Endodermal cell (in vitro differentiated cells): Measurements from ENCODE around the gene OR12D3. TPM values are rescaled to one million over a fixed set of nuclear protein-coding genes. Genes with fewer than 3 reads are reported as not detected.

ENCODE experiments used
- DNase-seq: peaks from one replicate; pipeline ENCODE4 v3.0.0-alpha.2; 2017
- H3K27ac ChIP-seq: 2 replicates; pipeline ENCODE4 v1.5.1; 2013; ENCODE audit warnings: mild to moderate bottlenecking, low read depth, low read length, moderate library complexity
- H3K27me3 ChIP-seq: 2 replicates; pipeline ENCODE4 v1.6.1; 2013; ENCODE audit warnings: mild to moderate bottlenecking, low read length, moderate library complexity; ENCODE audit not compliant: insufficient read depth, control insufficient read depth, poor library complexity, severe bottlenecking
- H3K36me3 ChIP-seq: 2 replicates; pipeline ENCODE4 v1.7.0; 2013; ENCODE audit warnings: mild to moderate bottlenecking, low read length, moderate library complexity; ENCODE audit not compliant: control insufficient read depth, insufficient read depth
- H3K4me1 ChIP-seq: one replicate; pipeline ENCODE4 v1.7.0; 2013; ENCODE audit warnings: low read length; ENCODE audit not compliant: control insufficient read depth, insufficient read depth
- H3K4me3 ChIP-seq: 2 replicates; pipeline ENCODE4 v1.5.1; 2013; ENCODE audit warnings: mild to moderate bottlenecking, low read length, moderate library complexity
- H3K9ac ChIP-seq: 2 replicates; pipeline ENCODE4 v1.6.1; 2013; ENCODE audit warnings: mild to moderate bottlenecking, low read length, moderate library complexity; ENCODE audit not compliant: poor library complexity, severe bottlenecking; ENCODE audit errors: extremely low read depth
- H3K9me3 ChIP-seq: 2 replicates; pipeline ENCODE4 v1.6.1; 2013; ENCODE audit warnings: mild to moderate bottlenecking, low read length, moderate library complexity; ENCODE audit not compliant: control insufficient read depth
- H3K27ac Mint-ChIP-seq: 2 replicates; pipeline ENCODE4 v1.8.0; 2020; ENCODE audit warnings: mixed read lengths
- H3K27me3 Mint-ChIP-seq: 2 replicates; pipeline ENCODE4 v1.8.0; 2021; ENCODE audit warnings: mild to moderate bottlenecking, mixed read lengths; ENCODE audit not compliant: insufficient read depth
- H3K36me3 Mint-ChIP-seq: 2 replicates; pipeline ENCODE4 v1.8.0; 2020; ENCODE audit warnings: low read depth, mixed read lengths
- H3K4me1 Mint-ChIP-seq: 2 replicates; pipeline ENCODE4 v1.8.0; 2020; ENCODE audit warnings: mixed read lengths
- H3K4me3 Mint-ChIP-seq: 2 replicates; pipeline ENCODE4 v1.8.0; 2020; ENCODE audit warnings: mild to moderate bottlenecking, moderate library complexity, mixed read lengths
- H3K9me3 Mint-ChIP-seq: 2 replicates; pipeline ENCODE4 v1.8.0; 2020; ENCODE audit warnings: mild to moderate bottlenecking, mixed read lengths
- WGBS, 2 experiments: methylation state at CpG; one replicate each; pipeline versions ENCODE4 v1.1.5 to v1.1.7; 2013; ENCODE audit warnings: missing lambda C conversion rate in 2 of 2, mixed read lengths in 1 of 2; ENCODE audit not compliant: insufficient coverage in 1 of 2, insufficient read length in 1 of 2; 5-methylcytosine and 5-hydroxymethylcytosine counted together
- total RNA-seq, 2 donors: library from RNA; stranded (reverse); fragmentation: NEBNext Ultra II Directional in 1 of 2; extraction: Animal tissue kit (Norgen Biotek cat#: 25700) in 1 of 2; gene quantifications; 2 replicates in 1 of 2; 3 replicates in 1 of 2; pipeline ENCODE4 v1.2.1, GENCODE V29; 2021
- TF ChIP-seq, protein P1 (sequence below): fragments of 200-600 bp; sonication (generic); conservative IDR thresholded peaks from 2 replicates; pipeline ENCODE4 v1.5.0; 2021; ENCODE audit warnings: antibody characterized with exemption, mild to moderate bottlenecking

The OR12D3 gene
- total RNA-seq, 2 donors from 2014 or later: not detected

GRCh38 chr6:29419516-29419915 lies 44.4 kb upstream of the OR12D3 start:
- whole genome bisulfite sequencing, 2 experiments: 88 to 92% methylated on average over 2 to 3 of the region's 3 CpGs
- H3K4me1 Mint-ChIP-seq: no peaks in the 10 kb centered on the region
- TF ChIP-seq, protein P1, sequence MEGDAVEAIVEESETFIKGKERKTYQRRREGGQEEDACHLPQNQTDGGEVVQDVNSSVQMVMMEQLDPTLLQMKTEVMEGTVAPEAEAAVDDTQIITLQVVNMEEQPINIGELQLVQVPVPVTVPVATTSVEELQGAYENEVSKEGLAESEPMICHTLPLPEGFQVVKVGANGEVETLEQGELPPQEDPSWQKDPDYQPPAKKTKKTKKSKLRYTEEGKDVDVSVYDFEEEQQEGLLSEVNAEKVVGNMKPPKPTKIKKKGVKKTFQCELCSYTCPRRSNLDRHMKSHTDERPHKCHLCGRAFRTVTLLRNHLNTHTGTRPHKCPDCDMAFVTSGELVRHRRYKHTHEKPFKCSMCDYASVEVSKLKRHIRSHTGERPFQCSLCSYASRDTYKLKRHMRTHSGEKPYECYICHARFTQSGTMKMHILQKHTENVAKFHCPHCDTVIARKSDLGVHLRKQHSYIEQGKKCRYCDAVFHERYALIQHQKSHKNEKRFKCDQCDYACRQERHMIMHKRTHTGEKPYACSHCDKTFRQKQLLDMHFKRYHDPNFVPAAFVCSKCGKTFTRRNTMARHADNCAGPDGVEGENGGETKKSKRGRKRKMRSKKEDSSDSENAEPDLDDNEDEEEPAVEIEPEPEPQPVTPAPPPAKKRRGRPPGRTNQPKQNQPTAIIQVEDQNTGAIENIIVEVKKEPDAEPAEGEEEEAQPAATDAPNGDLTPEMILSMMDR: no peak

GRCh38 chr6:29414588-29414987 lies 39.5 kb upstream of the OR12D3 start, which contains the start of gene OR12D1:
OR12D1 (plus strand) TSS chr6:29414928.
- no peak within 1 kb of the TSS for H3K9ac ChIP-seq
- no peaks in the 10 kb centered on the region for H3K27me3 Mint-ChIP-seq

More at GRCh38 chr6:29419516-29419915, 44.4 kb upstream of the OR12D3 start:
- H3K36me3 Mint-ChIP-seq: no peaks in the 10 kb centered on the region
- no peaks in the 10 kb centered on the region for H3K9me3 Mint-ChIP-seq
- no peak overlapping the region for H3K9ac ChIP-seq
- DNase-seq: no peak
- no peak overlapping the region for H3K27ac ChIP-seq
- no peak overlapping the region for H3K4me3 Mint-ChIP-seq
- no peak overlapping the region for H3K27ac Mint-ChIP-seq
- H3K36me3 ChIP-seq: no peaks in the 10 kb centered on the region
- H3K27me3 Mint-ChIP-seq: no peaks in the 10 kb centered on the region
- no peaks in the 10 kb centered on the region for H3K9me3 ChIP-seq
- H3K27me3 ChIP-seq: no peaks in the 10 kb centered on the region
- no peaks in the 10 kb centered on the region for H3K4me1 ChIP-seq
- H3K4me3 ChIP-seq: no peak overlapping the region

DNA sequence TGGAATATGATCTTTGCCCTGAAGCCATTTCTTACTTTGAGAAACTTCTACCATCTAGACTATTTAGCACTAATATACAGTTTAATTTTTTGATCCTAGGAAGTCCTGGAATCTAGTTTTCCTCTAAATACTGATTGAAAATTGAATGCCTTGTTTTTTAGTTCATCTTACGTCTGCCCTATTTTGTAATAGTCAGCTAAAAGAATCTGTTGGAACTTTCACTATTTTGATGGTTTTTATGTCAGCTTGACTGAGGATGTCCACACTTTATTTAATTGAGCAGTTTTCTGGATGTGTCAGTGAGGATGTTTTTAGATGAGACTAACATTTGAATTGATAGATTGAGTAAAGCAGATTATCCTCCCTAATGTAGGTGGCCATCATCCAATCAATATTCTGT lies 28.7 kb upstream of the OR12D3 start:
- H3K4me1 ChIP-seq: no peaks in the 10 kb centered on the region
- peaks cover 3% of the 10 kb centered on the region for H3K9me3 Mint-ChIP-seq
- DNase-seq: no peak
- no peaks in the 10 kb centered on the region for H3K4me1 Mint-ChIP-seq
- no peak overlapping the region for H3K4me3 ChIP-seq
- H3K27me3 Mint-ChIP-seq: no peaks in the 10 kb centered on the region
- H3K27me3 ChIP-seq: no peaks in the 10 kb centered on the region
- no peak overlapping the region for H3K27ac Mint-ChIP-seq
- no peaks in the 10 kb centered on the region for H3K9me3 ChIP-seq
- H3K4me3 Mint-ChIP-seq: no peak overlapping the region
- H3K36me3 Mint-ChIP-seq: no peaks in the 10 kb centered on the region
- no peak overlapping the region for H3K27ac ChIP-seq
- WGBS, 2 experiments: 89 to 100% methylated on average over 1 of the region's 1 CpG
- no peak overlapping the region for H3K9ac ChIP-seq
- TF ChIP-seq, protein P1: no peak
- no peaks in the 10 kb centered on the region for H3K36me3 ChIP-seq

More at GRCh38 chr6:29414588-29414987, 39.5 kb upstream of the OR12D3 start, which contains the start of gene OR12D1:
- Histone ChIP-seq H3K4me1 (no peaks in the 10 kb centered on the region), H3K27me3 (no peaks in the 10 kb centered on the region), H3K27ac (no peak within 1 kb of the TSS), H3K36me3 (no peaks in the 10 kb centered on the region), H3K9me3 (no peaks in the 10 kb centered on the region), H3K4me3 (no peak within 1 kb of the TSS)
- H3K9me3 Mint-ChIP-seq: peaks cover 6% of the 10 kb centered on the region
- no peak within 1 kb of the TSS for H3K27ac Mint-ChIP-seq
- no peak within 1 kb of the TSS for H3K4me3 Mint-ChIP-seq
- no peaks in the 10 kb centered on the region for H3K4me1 Mint-ChIP-seq
- TF ChIP-seq, protein P1: peak; percentile 69
- DNase-seq: no peak
- no peaks in the 10 kb centered on the region for H3K36me3 Mint-ChIP-seq
